ENCODE measurements around the gene GOLGA6B. TPM values are rescaled to one million over a fixed set of nuclear protein-coding genes. Genes with fewer than 3 reads are reported as not detected.

GOLGA6B gene
- total RNA-seq, 1 experiment from 2014 or later: 0.33 TPM

- no peak for DNase-seq
- H4K5ac ChIP-seq (ENCODE audit: insufficient read length, low read depth, low read length): no peak overlapping the region
- no peak overlapping the region for H4K91ac ChIP-seq (ENCODE audit: insufficient read length, low read depth, low read length)
- no peaks in the 10 kb centered on the region for H3K79me1 ChIP-seq (ENCODE audit: insufficient read depth, low read depth, low read length, poor library complexity, severe bottlenecking)
- no peak overlapping the region for H3K4me2 ChIP-seq (ENCODE audit: insufficient read depth, insufficient read length, low read length)
- Mint-ChIP-seq H3K36me3 (ENCODE audit: insufficient read depth in 1 of 3, low read depth in 3 of 3) (no peaks in the 10 kb centered on the region), H3K27me3 (ENCODE audit: low read depth) (peaks cover 2% of the 10 kb centered on the region; the same call in 1 of the 2 replicates), H3K9me3 (no peaks in the 10 kb centered on the region), H3K4me3 (no peak overlapping the region), H3K27ac (no peak overlapping the region), H3K4me1 (peaks cover under 1 to 8% of the 10 kb centered on the region in 2 experiments)
- H2BK15ac ChIP-seq (ENCODE audit: low read depth, low read length): no peak overlapping the region
- H3K79me2 ChIP-seq (ENCODE audit: insufficient read depth, low read length): no peaks in the 10 kb centered on the region
- no peak overlapping the region for H3K27ac ChIP-seq (ENCODE audit: insufficient read length, low read depth, low read length)
- no peak overlapping the region for H3K4ac ChIP-seq (ENCODE audit: low read depth, low read length)
- TF ChIP-seq CTCF (conservative IDR thresholded peaks at IDR 0.05): no peak
- H2AFZ ChIP-seq (ENCODE audit: low read length): no peak overlapping the region
- H2BK12ac ChIP-seq (ENCODE audit: insufficient read length, low read depth, low read length): no peak overlapping the region
- H3K14ac ChIP-seq (ENCODE audit: insufficient read depth, low read length): no peak overlapping the region
- H2BK20ac ChIP-seq (ENCODE audit: low read depth, low read length, poor library complexity, severe bottlenecking): no peak overlapping the region
- H3T11ph ChIP-seq (ENCODE audit: low read length): no peak overlapping the region
- no peaks in the 10 kb centered on the region for H3K23me2 ChIP-seq (ENCODE audit: insufficient read length, low read depth, low read length, poor library complexity, severe bottlenecking)
- no peak overlapping the region for H2BK5ac ChIP-seq (ENCODE audit: insufficient read length, low read length)
- H2BK120ac ChIP-seq (ENCODE audit: low read depth, low read length, poor library complexity, severe bottlenecking): no peak overlapping the region
- no peak overlapping the region for H4K8ac ChIP-seq (replicated peaks; ENCODE audit: insufficient read length, low read depth, low read length)
- no peak overlapping the region for H3K9ac ChIP-seq (ENCODE audit: extremely low read depth, insufficient read length, low read length)
- H3K18ac ChIP-seq (ENCODE audit: insufficient read length, low read depth, low read length): no peak overlapping the region
- no peak overlapping the region for H3K23ac ChIP-seq (ENCODE audit: insufficient read length, low read depth, low read length)
- H3K56ac ChIP-seq (ENCODE audit: insufficient read length, low read depth, low read length): no peak overlapping the region
- no peak overlapping the region for H2AK5ac ChIP-seq (ENCODE audit: insufficient read length, low read length)
- H3K27me3 ChIP-seq (ENCODE audit: insufficient read depth, low read length): no peaks in the 10 kb centered on the region
- no peaks in the 10 kb centered on the region for H4K20me1 ChIP-seq (ENCODE audit: control insufficient read depth, insufficient read depth, insufficient read length)
- H3K9me3 ChIP-seq (ENCODE audit: control insufficient read depth, low read depth, low read length): no peaks in the 10 kb centered on the region
- no peaks in the 10 kb centered on the region; the same call in 1 of the 2 replicates for H3K4me1 ChIP-seq (ENCODE audit: insufficient read depth, low read length)
- 100% methylated on average over 1 of the region's 4 CpGs for WGBS (ENCODE audit: extremely low coverage, insufficient read length, low lambda C conversion rate)
Observed at GRCh38 chr15:72676838-72677237, 22.3 kb downstream of the GOLGA6B start.

Measured in H9 (cell line).